H9 (cell line): ENCODE data around the gene ATP8B4. TPM values are rescaled to one million over a fixed set of nuclear protein-coding genes. Genes with fewer than 3 reads are reported as not detected.

ENCODE experiments used
- DNase-seq: peaks from one replicate; pipeline ENCODE4 v3.0.0-alpha.2; 2017
- H2AFZ ChIP-seq: one replicate; pipeline ENCODE4 v1.6.1; 2013; ENCODE audit warnings: mild to moderate bottlenecking, low read length, control low read depth, moderate library complexity
- H2AK5ac ChIP-seq: 2 replicates; pipeline ENCODE4 v1.6.1; 2013; ENCODE audit warnings: low read length, control low read depth, mixed read lengths; ENCODE audit not compliant: insufficient read length
- H2BK120ac ChIP-seq: one replicate; pipeline ENCODE4 v1.6.1; 2013; ENCODE audit warnings: low read depth, mild to moderate bottlenecking, low read length, control low read depth, inconsistent platforms; ENCODE audit not compliant: poor library complexity, severe bottlenecking
- H2BK12ac ChIP-seq: 2 replicates; pipeline ENCODE4 v1.6.1; 2013; ENCODE audit warnings: low read length, control low read depth, mixed read lengths, low read depth; ENCODE audit not compliant: insufficient read length
- H2BK15ac ChIP-seq: 2 replicates; pipeline ENCODE4 v1.6.1; 2013; ENCODE audit warnings: low read depth, low read length, control low read depth
- H2BK20ac ChIP-seq: one replicate; pipeline ENCODE4 v1.6.1; 2013; ENCODE audit warnings: low read depth, mild to moderate bottlenecking, low read length, control low read depth, inconsistent platforms; ENCODE audit not compliant: poor library complexity, severe bottlenecking
- H2BK5ac ChIP-seq: 2 replicates; pipeline ENCODE4 v1.6.1; 2013; ENCODE audit warnings: low read length, control low read depth, mixed read lengths; ENCODE audit not compliant: insufficient read length
- H3K14ac ChIP-seq: 2 replicates; pipeline ENCODE4 v1.6.1; 2013; ENCODE audit warnings: low read length, control low read depth; ENCODE audit not compliant: insufficient read depth
- H3K18ac ChIP-seq: 2 replicates; pipeline ENCODE4 v1.6.1; 2013; ENCODE audit warnings: low read depth, mild to moderate bottlenecking, mixed read lengths, low read length, control low read depth; ENCODE audit not compliant: insufficient read length
- H3K23ac ChIP-seq: 2 replicates; pipeline ENCODE4 v1.6.1; 2013; ENCODE audit warnings: low read length, control low read depth, mixed read lengths, low read depth; ENCODE audit not compliant: insufficient read length
- H3K23me2 ChIP-seq: 2 replicates; pipeline ENCODE4 v1.6.1; 2013; ENCODE audit warnings: low read depth, mild to moderate bottlenecking, mixed read lengths, low read length, control low read depth; ENCODE audit not compliant: insufficient read length, poor library complexity, severe bottlenecking
- H3K27ac ChIP-seq: 2 replicates; pipeline ENCODE4 v1.5.1; 2013; ENCODE audit warnings: low read length, control low read depth, mixed read lengths, low read depth; ENCODE audit not compliant: insufficient read length
- H3K27me3 ChIP-seq: 2 replicates; pipeline ENCODE4 v1.6.1; 2013; ENCODE audit warnings: low read length, control low read depth, inconsistent platforms; ENCODE audit not compliant: insufficient read depth
- H3K4ac ChIP-seq: 2 replicates; pipeline ENCODE4 v1.6.1; 2013; ENCODE audit warnings: low read depth, mild to moderate bottlenecking, control low read depth, inconsistent platforms, low read length, moderate library complexity
- H3K4me1 ChIP-seq: 2 replicates; pipeline ENCODE4 v1.6.1; 2013; ENCODE audit warnings: low read length, control low read depth, inconsistent platforms; ENCODE audit not compliant: insufficient read depth
- H3K4me2 ChIP-seq: 2 replicates; pipeline ENCODE4 v1.6.1; 2013; ENCODE audit warnings: low read length, control low read depth, mixed read lengths; ENCODE audit not compliant: insufficient read length, insufficient read depth
- H3K56ac ChIP-seq: 2 replicates; pipeline ENCODE4 v1.6.1; 2013; ENCODE audit warnings: low read depth, mild to moderate bottlenecking, mixed read lengths, low read length, control low read depth; ENCODE audit not compliant: insufficient read length
- H3K79me1 ChIP-seq: 2 replicates; pipeline ENCODE4 v1.6.1; 2013; ENCODE audit warnings: low read depth, mild to moderate bottlenecking, moderate library complexity, low read length, control low read depth, inconsistent platforms; ENCODE audit not compliant: insufficient read depth, poor library complexity, severe bottlenecking
- H3K79me2 ChIP-seq: 2 replicates; pipeline ENCODE4 v1.6.1; 2013; ENCODE audit warnings: low read length, control low read depth, inconsistent platforms; ENCODE audit not compliant: insufficient read depth
- H3K9ac ChIP-seq: 2 replicates; pipeline ENCODE4 v1.6.1; 2013; ENCODE audit warnings: low read length, control low read depth, mixed read lengths; ENCODE audit not compliant: insufficient read length; ENCODE audit errors: extremely low read depth
- H3K9me3 ChIP-seq: one replicate; pipeline ENCODE4 v1.6.1; 2013; ENCODE audit warnings: low read depth, low read length, inconsistent platforms; ENCODE audit not compliant: control insufficient read depth
- H3T11ph ChIP-seq: one replicate; pipeline ENCODE4 v1.6.1; 2013; ENCODE audit warnings: mild to moderate bottlenecking, low read length, control low read depth, inconsistent platforms
- H4K20me1 ChIP-seq: one replicate; pipeline ENCODE4 v1.6.1; 2013; ENCODE audit not compliant: control insufficient read depth, insufficient read length, insufficient read depth
- H4K5ac ChIP-seq: 2 replicates; pipeline ENCODE4 v1.6.1; 2013; ENCODE audit warnings: low read depth, mild to moderate bottlenecking, mixed read lengths, low read length, control low read depth; ENCODE audit not compliant: insufficient read length
- H4K8ac ChIP-seq: replicated peaks from 2 replicates; pipeline ENCODE4 v1.6.1; 2013; ENCODE audit warnings: low read length, control low read depth, mixed read lengths, low read depth; ENCODE audit not compliant: insufficient read length
- H4K91ac ChIP-seq: 2 replicates; pipeline ENCODE4 v1.6.1; 2013; ENCODE audit warnings: low read depth, mild to moderate bottlenecking, moderate library complexity, mixed read lengths, low read length, control low read depth; ENCODE audit not compliant: insufficient read length
- H3K27ac Mint-ChIP-seq, 3 experiments: 2 replicates in 2 of 3; 3 replicates in 1 of 3; pipeline ENCODE4 v1.8.0; 2020 to 2021; ENCODE audit warnings: mixed read lengths in 3 of 3, mild to moderate bottlenecking in 1 of 3, moderate library complexity in 1 of 3
- H3K27me3 Mint-ChIP-seq: 2 replicates; pipeline ENCODE4 v1.8.0; 2021; ENCODE audit warnings: low read depth, mild to moderate bottlenecking, moderate library complexity, mixed read lengths
- H3K36me3 Mint-ChIP-seq, 3 experiments: 2 replicates in 2 of 3; 3 replicates in 1 of 3; pipeline ENCODE4 v1.8.0; 2020 to 2021; ENCODE audit warnings: low read depth in 3 of 3, mixed read lengths in 3 of 3; ENCODE audit not compliant: insufficient read depth in 1 of 3
- H3K4me1 Mint-ChIP-seq, 2 experiments: 2 replicates each; pipeline ENCODE4 v1.8.0; 2020; ENCODE audit warnings: mixed read lengths in 2 of 2
- H3K4me3 Mint-ChIP-seq, 2 experiments: 2 replicates in 1 of 2; 3 replicates in 1 of 2; pipeline ENCODE4 v1.8.0; 2020 to 2021; ENCODE audit warnings: mild to moderate bottlenecking in 2 of 2, mixed read lengths in 2 of 2, moderate library complexity in 1 of 2
- H3K9me3 Mint-ChIP-seq, 2 experiments: 2 replicates in 1 of 2; 3 replicates in 1 of 2; pipeline ENCODE4 v1.8.0; 2020; ENCODE audit warnings: mild to moderate bottlenecking in 2 of 2, mixed read lengths in 2 of 2, moderate library complexity in 1 of 2
- WGBS: extraction: QIAGEN DNeasy Blood & Tissue Kit; methylation state at CpG from one replicate; pipeline ENCODE4 v1.1.7; 2013; ENCODE audit warnings: missing lambda C conversion rate, low lambda C conversion rate, mixed read lengths; ENCODE audit not compliant: insufficient read length; ENCODE audit errors: extremely low coverage; 5-methylcytosine and 5-hydroxymethylcytosine counted together
- total RNA-seq: library from RNA; stranded (reverse); gene quantifications from 2 replicates; pipeline ENCODE4 v1.2.1, GENCODE V29; 2021
- TF ChIP-seq, protein P1 (sequence below): fragments of 200-600 bp; sonication (generic); conservative IDR thresholded peaks from 3 replicates; pipeline ENCODE4 v1.8.0; 2021; ENCODE audit warnings: antibody characterized with exemption, mild to moderate bottlenecking

The ATP8B4 gene
- total RNA-seq, 1 experiment from 2014 or later = 0.52 TPM

DNA sequence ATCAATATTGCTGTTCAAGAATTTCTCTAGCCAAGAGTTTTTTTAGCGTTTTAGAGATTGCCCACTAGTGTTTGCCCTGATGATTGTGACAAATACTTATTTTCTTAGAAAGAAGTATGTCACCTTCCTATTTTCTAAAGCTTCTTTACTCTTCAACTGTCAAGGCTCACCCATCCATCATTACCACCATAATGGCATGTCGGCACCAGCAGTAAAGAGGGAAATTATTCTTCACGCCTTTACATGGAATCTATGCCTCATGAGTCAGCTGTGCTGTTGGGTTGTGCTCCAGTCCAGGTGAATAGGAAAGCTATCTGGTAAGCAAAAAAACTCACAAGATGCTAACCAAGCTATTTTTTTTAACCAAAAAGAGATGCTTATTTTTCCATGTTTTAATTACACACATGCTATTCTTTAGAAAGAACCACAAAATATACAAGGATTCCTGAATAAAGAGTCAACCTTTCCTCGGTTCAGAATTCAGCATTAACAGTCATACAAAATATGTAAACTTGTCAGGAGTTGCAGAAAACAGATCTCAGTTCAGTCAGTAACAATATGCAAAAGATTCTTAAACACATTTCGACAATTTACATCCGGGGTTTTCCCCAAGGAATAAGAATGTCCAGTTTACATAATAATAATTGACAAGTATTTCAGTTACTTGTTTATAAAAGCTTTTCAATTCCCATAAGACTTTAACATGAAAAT, 128.0 kb downstream of the ATP8B4 start:
- H2BK15ac ChIP-seq = no peak overlapping the region
- H3T11ph ChIP-seq = no peak overlapping the region
- H3K9ac ChIP-seq = no peak overlapping the region
- H4K20me1 ChIP-seq = no peaks in the 10 kb centered on the region
- no peak overlapping the region for H3K14ac ChIP-seq
- H2BK20ac ChIP-seq = no peak overlapping the region
- no peaks in the 10 kb centered on the region for H3K27me3 ChIP-seq
- no peaks in the 10 kb centered on the region for H3K9me3 ChIP-seq
- no peaks in the 10 kb centered on the region for H3K9me3 Mint-ChIP-seq
- no peak for DNase-seq
- no peak overlapping the region for H3K4ac ChIP-seq
- no peak overlapping the region for H4K91ac ChIP-seq
- H3K23me2 ChIP-seq = no peaks in the 10 kb centered on the region
- H3K23ac ChIP-seq = no peak overlapping the region
- no peak overlapping the region for H2AFZ ChIP-seq
- H3K27me3 Mint-ChIP-seq = no peaks in the 10 kb centered on the region
- no peak overlapping the region for H3K56ac ChIP-seq
- H2AK5ac ChIP-seq = no peak overlapping the region
- H2BK120ac ChIP-seq = no peak overlapping the region
- no peak overlapping the region for H3K4me2 ChIP-seq
- H3K27ac ChIP-seq = no peak overlapping the region
- H4K5ac ChIP-seq = no peak overlapping the region
- no peak overlapping the region for H3K4me3 Mint-ChIP-seq
- no CpG with 5 or more reads among the region's 6 CpGs for WGBS
- no peaks in the 10 kb centered on the region for H3K4me1 ChIP-seq
- no peak overlapping the region for H3K18ac ChIP-seq
- no peak overlapping the region for H3K27ac Mint-ChIP-seq
- H3K79me2 ChIP-seq = no peaks in the 10 kb centered on the region
- H3K36me3 Mint-ChIP-seq = no peaks in the 10 kb centered on the region
- H2BK5ac ChIP-seq = no peak overlapping the region
- TF ChIP-seq, protein P1, sequence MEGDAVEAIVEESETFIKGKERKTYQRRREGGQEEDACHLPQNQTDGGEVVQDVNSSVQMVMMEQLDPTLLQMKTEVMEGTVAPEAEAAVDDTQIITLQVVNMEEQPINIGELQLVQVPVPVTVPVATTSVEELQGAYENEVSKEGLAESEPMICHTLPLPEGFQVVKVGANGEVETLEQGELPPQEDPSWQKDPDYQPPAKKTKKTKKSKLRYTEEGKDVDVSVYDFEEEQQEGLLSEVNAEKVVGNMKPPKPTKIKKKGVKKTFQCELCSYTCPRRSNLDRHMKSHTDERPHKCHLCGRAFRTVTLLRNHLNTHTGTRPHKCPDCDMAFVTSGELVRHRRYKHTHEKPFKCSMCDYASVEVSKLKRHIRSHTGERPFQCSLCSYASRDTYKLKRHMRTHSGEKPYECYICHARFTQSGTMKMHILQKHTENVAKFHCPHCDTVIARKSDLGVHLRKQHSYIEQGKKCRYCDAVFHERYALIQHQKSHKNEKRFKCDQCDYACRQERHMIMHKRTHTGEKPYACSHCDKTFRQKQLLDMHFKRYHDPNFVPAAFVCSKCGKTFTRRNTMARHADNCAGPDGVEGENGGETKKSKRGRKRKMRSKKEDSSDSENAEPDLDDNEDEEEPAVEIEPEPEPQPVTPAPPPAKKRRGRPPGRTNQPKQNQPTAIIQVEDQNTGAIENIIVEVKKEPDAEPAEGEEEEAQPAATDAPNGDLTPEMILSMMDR = no peak
- H2BK12ac ChIP-seq = no peak overlapping the region
- H4K8ac ChIP-seq = no peak overlapping the region
- H3K79me1 ChIP-seq = no peaks in the 10 kb centered on the region
- H3K4me1 Mint-ChIP-seq = peaks cover 14 to 23% of the 10 kb centered on the region in 2 experiments
